ENCODE measurements around the gene PLXDC2.

The PLXDC2 gene

GRCh38 chr10:19862811-19863515, 46.7 kb downstream of the PLXDC2 start:
- DNase-seq: no peak

GRCh38 chr10:19865676-19866075, 49.4 kb downstream of the PLXDC2 start:
- no peak for DNase-seq

- no peak for DNase-seq
Observed at GRCh38 chr10:19869370-19869769, 53.1 kb downstream of the PLXDC2 start.

GRCh38 chr10:19872504-19873271, 56.5 kb downstream of the PLXDC2 start:
- no peak for DNase-seq

GRCh38 chr10:19874190-19874589, 58.0 kb downstream of the PLXDC2 start:
- DNase-seq: no peak

GRCh38 chr10:19874791-19875190, 58.6 kb downstream of the PLXDC2 start:
- DNase-seq: no peak

GRCh38 chr10:19876570-19876969, 60.3 kb downstream of the PLXDC2 start:
- DNase-seq: no peak

GRCh38 chr10:19877466-19878255, 61.4 kb downstream of the PLXDC2 start:
- DNase-seq: no peak

GRCh38 chr10:19882621-19883020, 66.4 kb downstream of the PLXDC2 start:
- no peak for DNase-seq

GRCh38 chr10:19888061-19888660, 71.9 kb downstream of the PLXDC2 start:
- no peak for DNase-seq

- no peak for DNase-seq
Observed at GRCh38 chr10:19889256-19889655, 73.0 kb downstream of the PLXDC2 start.

- no peak for DNase-seq
Observed at GRCh38 chr10:19891429-19891828, 75.2 kb downstream of the PLXDC2 start.

GRCh38 chr10:19892270-19892669, 76.0 kb downstream of the PLXDC2 start:
- DNase-seq: no peak

- no peak for DNase-seq
Observed at GRCh38 chr10:19892677-19893076, 76.4 kb downstream of the PLXDC2 start.

- no peak for DNase-seq
Observed at GRCh38 chr10:19895500-19895899, 79.3 kb downstream of the PLXDC2 start.

- no peak for DNase-seq
Observed at GRCh38 chr10:19902456-19902855, 86.2 kb downstream of the PLXDC2 start.

- no peak for DNase-seq
Observed at GRCh38 chr10:19904202-19904661, 88.0 kb downstream of the PLXDC2 start.

GRCh38 chr10:19906108-19906791, 90.0 kb downstream of the PLXDC2 start:
- DNase-seq: no peak

- no peak for DNase-seq
Observed at GRCh38 chr10:19908991-19909696, 92.9 kb downstream of the PLXDC2 start.

GRCh38 chr10:19911886-19912285, 95.7 kb downstream of the PLXDC2 start:
- no peak for DNase-seq

GRCh38 chr10:19913987-19914386, 97.8 kb downstream of the PLXDC2 start:
- no peak for DNase-seq

GRCh38 chr10:19915125-19915524, 98.9 kb downstream of the PLXDC2 start:
- DNase-seq: no peak
